Endometrial microvascular endothelial cells (primary cell): Measurements from ENCODE around the gene TMTC1. TPM values are rescaled to one million over a fixed set of nuclear protein-coding genes. Genes with fewer than 3 reads are reported as not detected.

ENCODE experiments used
- in situ Hi-C: cut with HindIII; loops from 2 replicates; pipeline ENCODE4 v1.10.0; 2017; ENCODE audit warnings: low sequenced_read_pairs, low pct_unique_long_range_greater_than_20kb; ENCODE audit errors: inconsistent ontology term
- total RNA-seq: library from RNA; depleted of rRNA; stranded (reverse); fragments of >200 nt; gene quantifications from one replicate; pipeline ENCODE4 v1.2.3, GENCODE V29; 2015; ENCODE audit errors: inconsistent ontology term

Gene TMTC1
- total RNA-seq, 1 donor from 2014 or later, result 13.7 TPM

DNA sequence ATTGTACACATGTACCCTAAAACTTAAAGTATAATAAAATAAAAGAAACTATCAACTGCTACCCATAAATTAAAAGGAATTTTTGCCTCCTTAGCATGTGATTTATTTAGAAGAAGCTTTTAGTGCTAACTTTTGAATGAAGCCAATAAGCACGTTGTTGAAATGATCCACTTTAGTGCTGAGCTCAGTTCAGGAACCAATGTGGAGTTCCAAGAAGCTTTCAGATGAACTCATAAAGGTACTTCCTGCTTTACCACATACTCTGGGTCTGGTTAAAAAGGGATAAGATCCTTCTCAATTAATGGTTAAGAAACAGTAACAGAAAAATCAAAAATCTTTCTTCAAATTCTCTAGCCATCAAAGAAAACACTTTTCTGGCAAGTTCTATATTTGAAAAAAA is 39.4 kb downstream of the TMTC1 start:
- in situ Hi-C loops, result no loop called here

GRCh38 chr12:29743801-29744200 is 39.9 kb downstream of the TMTC1 start:
- in situ Hi-C loops, result no loop called here

GRCh38 chr12:29743077-29743476 is 40.7 kb downstream of the TMTC1 start:
- in situ Hi-C loops, result no loop called here

DNA sequence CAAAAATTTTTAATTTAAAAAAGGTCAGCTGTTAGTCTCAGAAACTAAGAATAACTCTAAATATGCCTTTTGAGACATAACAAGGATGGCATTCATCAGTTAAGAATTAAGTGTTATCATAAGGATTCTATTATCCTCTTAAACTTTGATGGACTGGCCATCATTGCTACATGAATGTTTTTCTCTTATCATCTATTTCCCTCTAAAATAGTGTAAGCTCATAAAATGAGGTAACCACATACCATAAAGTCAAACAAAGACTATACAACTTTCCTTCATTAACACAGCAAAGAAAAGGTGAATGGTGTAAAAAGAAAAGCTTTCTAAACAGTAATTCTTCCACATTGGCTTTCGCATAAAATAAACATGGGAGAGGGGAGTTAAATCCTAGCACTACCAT is 41.1 kb downstream of the TMTC1 start:
- in situ Hi-C loops, result no loop called here

- in situ Hi-C loops, result no loop called here
These were observed 42.1 kb downstream of the TMTC1 start for GRCh38 chr12:29741342-29742241.

DNA sequence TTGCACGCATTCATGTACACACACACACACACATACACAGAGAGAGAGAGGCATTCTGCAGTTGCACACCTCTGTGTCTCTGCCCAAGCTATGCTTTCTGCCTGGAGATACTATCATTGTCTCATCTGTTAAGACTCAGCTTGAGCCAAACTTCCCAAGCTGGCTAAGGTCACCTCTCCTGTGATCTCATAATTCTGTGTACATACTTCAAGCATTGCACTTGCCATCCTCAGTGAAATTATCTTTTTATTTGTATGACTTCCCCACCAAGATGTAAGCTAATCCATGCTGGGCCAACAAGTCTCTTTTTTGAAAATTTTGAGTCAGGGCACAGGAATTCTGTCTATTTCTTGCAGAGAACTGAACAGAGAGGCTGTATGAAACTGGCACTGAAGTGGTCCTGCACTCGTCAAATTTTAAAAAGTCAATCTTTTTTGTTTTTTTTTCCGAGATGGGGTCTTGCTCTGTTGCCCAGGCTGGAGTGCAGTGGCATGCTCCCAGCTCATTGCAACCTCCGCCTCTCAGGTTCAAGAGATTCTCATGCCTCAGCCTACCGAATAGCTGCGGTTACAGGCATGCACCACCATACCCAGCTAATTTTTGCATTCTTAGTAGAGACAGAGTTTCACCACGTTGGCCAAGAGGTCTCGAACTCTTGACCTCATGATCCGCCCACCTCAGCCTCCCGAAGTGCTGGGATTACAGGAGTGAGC is 44.3 kb downstream of the TMTC1 start:
- in situ Hi-C loops, result no loop called here

DNA sequence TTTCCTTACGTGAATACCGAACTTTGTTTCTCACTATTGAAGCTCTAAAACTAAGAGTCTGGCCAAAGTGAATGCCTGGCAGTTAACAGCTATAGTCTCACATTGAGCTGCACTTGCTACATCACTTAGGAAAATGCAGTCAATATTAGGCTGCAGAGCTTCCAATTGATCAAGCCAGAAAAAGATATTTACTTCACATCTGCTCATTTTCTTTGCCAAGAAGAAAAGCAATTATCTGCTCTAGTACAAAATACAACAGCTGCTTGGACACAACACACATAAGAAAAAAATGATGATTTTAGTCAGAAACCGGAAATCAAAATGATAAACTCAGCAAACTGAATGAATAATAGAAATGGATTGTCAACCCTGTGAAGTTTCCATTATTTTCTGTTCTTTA is 45.4 kb downstream of the TMTC1 start:
- in situ Hi-C loops, result no loop called here

- in situ Hi-C loops, result no loop called here
These were observed 46.1 kb downstream of the TMTC1 start for GRCh38 chr12:29737644-29738043.

DNA sequence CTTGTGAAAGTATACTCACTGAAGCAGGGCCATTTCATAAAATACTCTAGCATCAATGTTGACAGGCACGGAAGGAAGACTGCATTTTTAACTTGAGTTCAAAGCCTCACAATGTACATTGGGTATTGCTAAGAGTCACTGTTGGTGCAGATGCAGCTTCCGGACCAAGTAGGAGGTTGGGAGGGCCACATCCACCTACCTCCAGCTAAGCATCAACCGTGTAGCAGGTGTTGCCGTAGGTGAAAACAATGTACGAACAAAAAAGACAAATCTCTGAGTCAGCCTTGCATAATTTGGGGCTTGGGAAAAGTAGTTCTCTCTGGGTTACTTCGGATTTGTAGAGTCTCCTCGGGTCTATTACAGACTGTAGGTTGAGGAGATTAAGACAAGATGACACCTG is 48.1 kb downstream of the TMTC1 start:
- in situ Hi-C loops, result no loop called here

- in situ Hi-C loops, result no loop called here
These were observed 49.0 kb downstream of the TMTC1 start for GRCh38 chr12:29734734-29735133.

DNA sequence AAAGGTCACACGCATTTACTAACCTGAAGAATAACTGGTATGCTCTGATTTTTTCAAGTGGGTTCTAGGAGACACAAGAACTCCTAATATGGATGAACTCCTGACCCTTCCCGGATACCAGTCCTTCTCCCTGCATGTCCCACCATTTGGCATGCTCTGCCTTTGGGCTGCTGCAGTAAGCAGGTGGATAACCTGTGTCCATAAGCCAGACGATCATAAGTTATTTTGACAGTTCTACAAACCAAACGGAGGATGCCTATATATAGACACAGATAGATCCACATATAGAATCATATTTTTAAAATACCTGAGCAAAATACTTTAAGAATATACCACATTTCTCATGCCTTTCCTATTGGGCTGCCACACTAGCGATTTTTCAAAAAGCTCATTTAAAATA is 49.4 kb downstream of the TMTC1 start:
- in situ Hi-C loops, result no loop called here

- in situ Hi-C loops, result no loop called here
These were observed 50.2 kb downstream of the TMTC1 start for GRCh38 chr12:29733501-29733900.

DNA sequence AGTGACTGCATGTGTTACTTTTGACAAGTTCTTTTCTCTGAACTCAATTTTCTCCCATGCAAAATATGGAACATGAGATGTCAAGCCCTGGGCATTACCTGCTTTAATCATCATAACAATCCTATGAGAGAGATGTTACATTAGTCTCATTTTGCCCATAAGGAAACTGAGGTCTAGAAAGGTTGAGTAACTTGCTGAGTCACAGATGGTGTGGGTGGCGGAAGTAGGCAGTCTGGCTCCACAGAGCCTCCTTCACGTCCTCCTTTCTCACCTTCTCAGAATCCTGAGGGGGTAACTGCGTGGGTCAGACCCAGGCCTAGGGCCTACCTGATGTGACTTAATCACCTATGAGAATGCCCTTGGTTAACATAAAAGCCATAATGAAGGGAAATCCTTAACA is 50.7 kb downstream of the TMTC1 start:
- in situ Hi-C loops, result no loop called here

DNA sequence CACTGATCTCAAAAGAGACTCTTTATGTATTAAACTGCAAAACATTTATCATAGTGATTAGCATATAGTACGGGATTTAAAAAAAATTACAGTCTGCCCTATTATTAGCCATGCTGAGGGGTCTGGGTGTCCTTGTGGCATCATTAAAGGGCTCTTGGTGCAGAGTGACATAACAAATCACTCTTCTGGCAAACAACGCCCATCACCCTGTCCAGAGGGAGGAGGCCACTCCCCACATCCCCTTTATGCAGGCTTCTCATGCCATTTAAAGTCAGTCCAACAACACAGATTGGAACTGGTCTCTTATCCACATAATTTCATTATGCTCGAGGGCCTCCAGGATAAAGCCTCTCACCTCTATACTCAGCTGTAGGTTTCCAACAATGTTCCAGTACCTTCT is 51.1 kb downstream of the TMTC1 start:
- in situ Hi-C loops, result no loop called here

DNA sequence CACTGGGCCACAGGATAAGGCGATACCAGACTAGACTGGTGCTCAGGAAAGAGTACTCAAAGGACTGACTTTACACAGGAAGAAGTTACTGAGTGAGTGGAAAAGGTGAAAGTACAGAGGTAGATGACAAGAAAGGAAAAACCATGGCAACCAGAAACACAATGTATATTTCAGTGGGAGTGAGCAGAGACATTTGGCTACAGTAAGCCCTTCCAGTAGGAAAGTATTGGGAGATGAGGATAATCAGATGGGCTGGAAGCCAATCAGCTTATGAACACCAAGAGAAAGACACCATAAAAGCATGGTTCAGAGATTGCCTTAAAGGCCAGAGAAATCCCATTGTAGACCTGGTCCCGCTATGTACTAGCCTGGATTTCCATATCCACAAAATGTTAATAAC is 51.6 kb downstream of the TMTC1 start:
- in situ Hi-C loops, result no loop called here

DNA sequence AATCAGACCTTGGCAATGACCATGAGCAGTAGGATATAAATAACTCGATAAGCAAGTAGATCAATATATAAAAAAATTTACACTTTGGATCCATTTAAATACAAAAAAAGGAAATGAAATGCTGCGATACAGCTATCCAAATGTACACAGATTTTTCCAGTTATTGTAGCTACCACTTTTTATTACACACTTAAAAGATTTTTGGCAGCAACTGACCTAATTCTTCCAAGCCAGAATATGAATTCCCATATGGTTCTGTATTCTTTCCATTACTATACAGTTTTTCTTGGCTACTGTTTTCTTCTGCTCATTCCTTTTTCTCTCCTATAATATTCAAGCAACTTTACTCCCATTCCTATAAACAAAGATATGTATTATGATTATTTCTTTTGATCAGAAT is 52.2 kb downstream of the TMTC1 start:
- in situ Hi-C loops, result no loop called here

- in situ Hi-C loops, result no loop called here
These were observed 53.3 kb downstream of the TMTC1 start for GRCh38 chr12:29730481-29730880.

DNA sequence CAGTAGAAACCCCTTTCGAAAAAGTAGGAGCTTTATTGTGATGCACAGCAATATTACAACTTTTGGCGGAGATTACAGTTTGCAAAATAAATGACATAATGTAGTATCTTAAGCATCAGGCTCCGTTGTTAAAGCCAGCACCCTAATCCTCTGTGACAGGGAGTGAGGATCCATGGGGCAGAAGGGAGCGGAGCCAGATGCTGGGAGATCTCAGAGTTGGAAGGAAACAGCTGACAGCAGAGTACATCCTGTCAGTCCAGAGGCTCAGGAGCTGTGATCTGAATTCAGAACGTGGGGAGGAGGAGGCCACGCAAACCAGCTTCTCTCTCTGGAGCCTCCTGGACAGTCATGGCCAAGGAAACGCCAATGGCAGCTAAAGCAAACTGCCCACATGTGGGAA is 55.7 kb downstream of the TMTC1 start:
- in situ Hi-C loops, result no loop called here

DNA sequence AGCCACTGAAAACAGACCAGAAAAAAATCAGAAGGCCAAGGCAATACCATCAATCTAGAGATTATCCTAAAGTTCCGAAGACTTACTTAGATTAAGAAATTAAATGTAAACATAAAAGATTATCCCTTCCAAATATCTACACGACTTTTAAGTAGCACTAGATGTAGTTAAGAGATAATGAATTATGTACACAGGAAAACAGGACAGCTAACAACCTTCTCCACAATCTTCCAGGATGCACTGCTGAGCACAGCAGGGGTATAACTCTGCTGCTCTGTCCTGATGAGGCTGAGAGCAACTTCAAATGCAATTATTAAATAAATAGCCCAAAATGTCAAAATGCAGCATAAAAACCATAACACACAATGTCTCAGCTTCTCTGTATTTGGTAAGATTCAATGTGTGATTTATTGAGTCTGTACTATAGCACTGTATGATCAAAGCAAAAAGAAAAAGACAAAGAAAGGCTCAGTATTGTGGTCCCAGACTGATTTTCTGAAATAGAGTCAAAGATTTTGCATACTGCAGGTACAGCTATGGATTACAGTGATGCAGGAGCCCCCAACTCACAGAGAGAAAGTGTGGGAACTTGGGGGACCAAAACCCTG is 56.9 kb downstream of the TMTC1 start:
- in situ Hi-C loops, result no loop called here

DNA sequence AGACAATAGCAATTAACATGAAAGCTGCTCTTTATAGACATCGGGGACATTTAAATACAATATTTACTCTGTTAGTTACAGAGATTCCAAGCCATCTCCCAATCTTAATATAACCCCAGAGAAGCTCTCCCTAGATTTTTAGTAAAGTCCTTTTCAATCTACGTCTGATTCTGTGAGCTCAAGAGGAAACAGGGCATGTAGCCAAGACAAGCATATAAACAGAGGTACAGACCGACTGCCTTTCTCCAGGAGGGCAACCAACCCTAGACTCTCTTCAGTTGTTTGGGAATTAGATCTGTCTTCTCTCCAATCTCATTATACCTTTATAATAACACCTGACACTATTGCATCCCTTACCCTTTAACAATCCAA is 57.4 kb downstream of the TMTC1 start:
- in situ Hi-C loops, result no loop called here
